Activated CD4-positive, alpha-beta T cell treated with anti-CD3 and anti-CD28 coated beads, Interleukin-10, Interleukin-2, amounts not matched to agents 100 ng/mL and 50 ng/mL, durations not matched to agents 16 hours and 8 hours (primary cell): ENCODE measurements around the gene MTFR1L.
A peak's percentile ranks its signal among the peaks of the same experiment; 100 is the strongest.

Source experiments
- DNase-seq: peaks from one replicate; pipeline ENCODE4 v3.0.0-alpha.2; 2020

MTFR1L gene

GRCh38 chr1:25864434-25864833 lies 44.7 kb downstream of the MTFR1L start:
- no peak for DNase-seq

GRCh38 chr1:25866288-25866687 lies 46.5 kb downstream of the MTFR1L start:
- no peak for DNase-seq

GRCh38 chr1:25867210-25867991 lies 47.6 kb downstream of the MTFR1L start:
- DNase-seq, result no peak

GRCh38 chr1:25869909-25870606 lies 50.3 kb downstream of the MTFR1L start:
- no peak for DNase-seq

GRCh38 chr1:25870614-25871013 lies 50.9 kb downstream of the MTFR1L start:
- no peak for DNase-seq

- no peak for DNase-seq
Measured at GRCh38 chr1:25871086-25871703, 51.4 kb downstream of the MTFR1L start.

GRCh38 chr1:25871704-25872494 lies 52.1 kb downstream of the MTFR1L start:
- DNase-seq, result no peak

GRCh38 chr1:25872713-25873112 lies 53.0 kb downstream of the MTFR1L start:
- DNase-seq, result no peak

GRCh38 chr1:25873120-25873519 lies 53.4 kb downstream of the MTFR1L start:
- DNase-seq, result no peak

- no peak for DNase-seq
Measured at GRCh38 chr1:25874209-25874608, 54.5 kb downstream of the MTFR1L start.

- DNase-seq, result no peak
Measured at GRCh38 chr1:25874635-25875153, 54.9 kb downstream of the MTFR1L start.

GRCh38 chr1:25875154-25875855 lies 55.6 kb downstream of the MTFR1L start, which contains the start of gene PAQR7:
TSS of gene PAQR7 (minus strand) at chr1:25875708. CDS start at chr1:25863839, 11,869 bp downstream.
- peak; percentile 63 for DNase-seq

- peak; percentile 7 for DNase-seq
Measured at GRCh38 chr1:25875856-25876692, 56.3 kb downstream of the MTFR1L start.

GRCh38 chr1:25876693-25877077 lies 56.9 kb downstream of the MTFR1L start:
- no peak for DNase-seq

- no peak for DNase-seq
Measured at GRCh38 chr1:25877155-25877554, 57.4 kb downstream of the MTFR1L start.

GRCh38 chr1:25878690-25879089 lies 58.9 kb downstream of the MTFR1L start:
- DNase-seq, result no peak

GRCh38 chr1:25879675-25880074 lies 59.9 kb downstream of the MTFR1L start:
- no peak for DNase-seq

GRCh38 chr1:25880518-25880917 lies 60.8 kb downstream of the MTFR1L start:
- DNase-seq, result no peak

GRCh38 chr1:25881266-25881665 lies 61.5 kb downstream of the MTFR1L start:
- DNase-seq, result no peak
